Right lobe of liver (tissue), 6 donors: ENCODE measurements around the gene CTCFL. TPM values are rescaled to one million over a fixed set of nuclear protein-coding genes. Genes with fewer than 3 reads are reported as not detected.

Source experiments
- ATAC-seq, 4 donors: fragments of 200-7000 bp; cut with Tn5 transposase; one replicate each; pipeline ENCODE4 v1.9.1; 2020; ENCODE audit warnings: mild to moderate bottlenecking in 4 of 4, moderate library complexity in 4 of 4
- DNase-seq, 3 donors: peaks; one replicate each; pipeline ENCODE4 v3.0.0-alpha.2; 2020
- H3K27ac ChIP-seq, 3 donors: fragments of 200-600 bp; one replicate each; pipeline ENCODE4 v1.8.0; 2022
- H3K27me3 ChIP-seq, 2 donors: fragments of 200-600 bp; one replicate each; pipeline ENCODE4 v1.8.0; 2022
- H3K36me3 ChIP-seq, 4 donors: fragments of 200-600 bp; sonication (generic) in 1 of 4; one replicate each; pipeline versions ENCODE4 v1.5.1 to v1.8.0; 2017 to 2022; ENCODE audit warnings: control low read depth in 1 of 4
- H3K4me1 ChIP-seq, 4 donors: fragments of 200-600 bp; sonication (generic) in 1 of 4; one replicate each; pipeline versions ENCODE4 v1.5.1 to v1.8.0; 2017 to 2022; ENCODE audit warnings: control low read depth in 1 of 4
- H3K4me3 ChIP-seq, 3 donors: fragments of 200-600 bp; one replicate each; pipeline ENCODE4 v1.8.0; 2022
- H3K9me3 ChIP-seq, 4 donors: fragments of 200-600 bp; sonication (generic) in 1 of 4; one replicate each; pipeline versions ENCODE4 v1.5.1 to v1.8.0; 2017 to 2022; ENCODE audit warnings: control low read depth in 1 of 4
- CTCF ChIP-seq, 4 donors: fragments of 200-600 bp in 3 of 4; fragments of 450-650 bp in 1 of 4; IDR thresholded peaks; one replicate each; pipeline versions ENCODE4 v1.5.1 to v1.8.0; 2016 to 2022; ENCODE audit warnings: antibody characterized with exemption in 4 of 4, mild to moderate bottlenecking in 2 of 4
- POLR2A ChIP-seq: fragments of 450-650 bp; IDR thresholded peaks from one replicate; pipeline ENCODE4 v1.6.1; 2017; ENCODE audit warnings: antibody characterized with exemption, mild to moderate bottlenecking
- WGBS: methylation state at CpG from one replicate; pipeline ENCODE4 v1.1.6; 2018; ENCODE audit warnings: low coverage, low lambda C conversion rate; ENCODE audit not compliant: insufficient coverage; ENCODE audit errors: missing lambda C conversion rate; 5-methylcytosine and 5-hydroxymethylcytosine counted together
- intact Hi-C, 2 donors: fragments of 100-400 bp; cut with DNase I; formaldehyde crosslinking; loops; one replicate each; pipeline versions ENCODE4 v1.11.2 to v1.14.1; 2022
- total RNA-seq, 6 experiments: library from RNA; depleted of rRNA in 2 of 6; stranded (reverse); fragments of >200 nt in 2 of 6; fragmentation: NEBNext Ultra II Directional in 3 of 6; extraction: Animal tissue kit (Norgen Biotek cat#: 25700) in 3 of 6; gene quantifications; one replicate each; pipeline versions ENCODE4 v1.1.0 to v1.2.4, GENCODE V29; 2016 to 2023
- donor health status: DM: no; HTN: yes; CAD: no.
- donor health status: DM: no; HTN: no; CAD: no.
- donor health status: DM: no; HTN: no; CAD: no.
- donor health status: DM: no; HTN: yes; CAD: no.
- donor health status: DM: no; HTN: yes; CAD: no.

The CTCFL gene
- total RNA-seq, 6 experiments from 2014 or later: 0.09 to 0.50 (median 0.33) TPM; not detected in 2

- H3K36me3 ChIP-seq: no peaks in the 10 kb centered on the region
- TF ChIP-seq POLR2A (no peak), CTCF (IDR thresholded peaks at IDR 0.05) (no peak)
- H3K4me1 ChIP-seq: peaks cover 0 to 5% (median 0%) of the 10 kb centered on the region in 4 donors
- H3K9me3 ChIP-seq: no peaks in the 10 kb centered on the region
- no peak overlapping the region for H3K27ac ChIP-seq
- no peak overlapping the region for H3K4me3 ChIP-seq
- peak; percentile 51 to 71 (median 62) for ATAC-seq
- DNase-seq: peak in 2 of 3 donors; percentile 46 to 72
- no peaks in the 10 kb centered on the region for H3K27me3 ChIP-seq
- intact Hi-C loops: no loop called here
- WGBS: 37% methylated on average over 7 of the region's 12 CpGs
These were observed 74.5 kb downstream of the CTCFL start for GRCh38 chr20:57450419-57450818.

GRCh38 chr20:57449398-57450354 is 75.3 kb downstream of the CTCFL start:
- H3K4me1 ChIP-seq: peaks cover 0 to 5% (median 0%) of the 10 kb centered on the region in 4 donors
- DNase-seq: no peak
- no peaks in the 10 kb centered on the region for H3K27me3 ChIP-seq
- TF ChIP-seq POLR2A (no peak), CTCF (IDR thresholded peaks at IDR 0.05) (no peak)
- no peak for ATAC-seq
- H3K9me3 ChIP-seq: no peaks in the 10 kb centered on the region
- intact Hi-C loops: no loop called here
- H3K36me3 ChIP-seq: no peaks in the 10 kb centered on the region
- no peak overlapping the region for H3K27ac ChIP-seq
- H3K4me3 ChIP-seq: no peak overlapping the region
- WGBS: 68% methylated on average over 11 of the region's 14 CpGs

GRCh38 chr20:57448764-57449354 is 76.1 kb downstream of the CTCFL start:
- ATAC-seq (no peak), DNase-seq (no peak)
- no peaks in the 10 kb centered on the region for H3K36me3 ChIP-seq
- 80% methylated on average over 7 of the region's 9 CpGs for WGBS
- no peaks in the 10 kb centered on the region for H3K9me3 ChIP-seq
- H3K4me3 ChIP-seq: no peak overlapping the region
- intact Hi-C loops: no loop called here
- H3K27ac ChIP-seq: no peak overlapping the region
- TF ChIP-seq CTCF (IDR thresholded peaks at IDR 0.05): no peak
- no peak for TF ChIP-seq POLR2A
- peaks cover 0 to 5% (median 0%) of the 10 kb centered on the region in 4 donors for H3K4me1 ChIP-seq
- no peaks in the 10 kb centered on the region for H3K27me3 ChIP-seq

Other genes starting within 250 kb of the CTCFL start
- gene SPO11, start 195.3 kb downstream of the CTCFL start, total RNA-seq: not detected
- gene RAE1, start 173.9 kb downstream of the CTCFL start, total RNA-seq: 10 to 100 TPM in 4 of 6 experiments, 1 to 10 TPM in 2; 8.6 to 22.1 (median 11.1) TPM
- gene RBM38, start 133.7 kb downstream of the CTCFL start, total RNA-seq: 10 to 100 TPM in 3 of 6 experiments, 1 to 10 TPM in 3; 3.9 to 16.9 (median 9.6) TPM
- 1,000 to 10,000 TPM in 2 of 6 experiments, 100 to 1,000 TPM in 4; 187 to 1,757 (median 778) TPM for gene PCK1, start 36.0 kb upstream of the CTCFL start, total RNA-seq
- under 1 TPM in 4 of 6 experiments, not detected in 2; 0.14 to 0.75 (median 0.36) TPM for gene ZBP1, start 95.3 kb upstream of the CTCFL start, total RNA-seq
- 1 to 10 TPM in 4 of 6 experiments, under 1 TPM in 2; 0.50 to 2.3 (median 1.4) TPM for gene PMEPA1, start 184.9 kb upstream of the CTCFL start, total RNA-seq